Activated B cell treated with CpG ODN at 0.5 μM for 24 hours (primary cell): ENCODE measurements around the gene BCL11B. TPM values are rescaled to one million over a fixed set of nuclear protein-coding genes. Genes with fewer than 3 reads are reported as not detected.

Source experiments
- ATAC-seq: fragments of 200-7000 bp; cut with Tn5 transposase; one replicate; pipeline ENCODE4 v1.10.0; 2021; ENCODE audit warnings: low read depth, mild to moderate bottlenecking, moderate library complexity
- CTCF ChIA-PET: fragments of 350-600 bp; sonication (Branson Sonifier 250); formaldehyde crosslinking; loops from one replicate; lab custom pipeline; 2021; ENCODE audit warnings: antibody characterized with exemption; lab: Charles Lee
- POLR2A ChIA-PET: fragments of 350-600 bp; sonication (Branson Sonifier 250); formaldehyde crosslinking; loops from one replicate; lab custom pipeline; 2021; ENCODE audit warnings: antibody characterized with exemption; lab: Charles Lee
- DNase-seq: peaks from one replicate; pipeline ENCODE4 v3.0.0; 2022
- H3K27ac Mint-ChIP-seq: one replicate; pipeline ENCODE4 v1.8.0; 2020; ENCODE audit warnings: mixed read lengths
- H3K27me3 Mint-ChIP-seq: one replicate; pipeline ENCODE4 v1.8.0; 2021; ENCODE audit warnings: mixed read lengths
- H3K36me3 Mint-ChIP-seq: one replicate; pipeline ENCODE4 v1.8.0; 2021; ENCODE audit warnings: low read depth, mixed read lengths
- H3K4me1 Mint-ChIP-seq: one replicate; pipeline ENCODE4 v1.8.0; 2021; ENCODE audit warnings: mixed read lengths
- H3K4me3 Mint-ChIP-seq: one replicate; pipeline ENCODE4 v1.8.0; 2020; ENCODE audit warnings: mild to moderate bottlenecking, mixed read lengths
- H3K9me3 Mint-ChIP-seq: one replicate; pipeline ENCODE4 v1.8.0; 2020; ENCODE audit warnings: mixed read lengths
- CTCF ChIP-seq: fragments of 200-600 bp; IDR thresholded peaks from one replicate; pipeline ENCODE4 v1.8.0; 2022; ENCODE audit warnings: antibody characterized with exemption, mild to moderate bottlenecking
- intact Hi-C: fragments of 100-400 bp; cut with micrococcal nuclease; formaldehyde crosslinking; loops from one replicate; pipeline ENCODE4 v1.15.1; 2024
- total RNA-seq: library from RNA; stranded (reverse); gene quantifications from 2 replicates; pipeline ENCODE4 v1.2.3, GENCODE V29; 2022

BCL11B gene
- total RNA-seq, 1 donor from 2014 or later, result 0.13 TPM

GRCh38 chr14:99129998-99130397, 142.0 kb downstream of the BCL11B start:
- Mint-ChIP-seq H3K9me3 (no peaks in the 10 kb centered on the region), H3K27me3 (no peaks in the 10 kb centered on the region), H3K36me3 (no peaks in the 10 kb centered on the region), H3K4me3 (no peak overlapping the region), H3K4me1 (no peaks in the 10 kb centered on the region), H3K27ac (no peak overlapping the region)
- ChIA-PET POLR2A (no interaction called here), CTCF (no interaction called here)
- intact Hi-C loops, result no loop called here
- ATAC-seq (no peak), DNase-seq (no peak)
- no peak for TF ChIP-seq CTCF

GRCh38 chr14:99129211-99129696, 142.7 kb downstream of the BCL11B start:
- ATAC-seq (no peak), DNase-seq (no peak)
- Mint-ChIP-seq H3K4me3 (no peak overlapping the region), H3K27ac (no peak overlapping the region), H3K27me3 (no peaks in the 10 kb centered on the region), H3K36me3 (no peaks in the 10 kb centered on the region), H3K4me1 (no peaks in the 10 kb centered on the region), H3K9me3 (no peaks in the 10 kb centered on the region)
- ChIA-PET POLR2A (no interaction called here), CTCF (no interaction called here)
- no peak for TF ChIP-seq CTCF
- intact Hi-C loops, result no loop called here

GRCh38 chr14:99128185-99128584, 143.8 kb downstream of the BCL11B start:
- no peak for DNase-seq
- H3K36me3 Mint-ChIP-seq, result no peaks in the 10 kb centered on the region
- POLR2A ChIA-PET, result no interaction called here
- no peaks in the 10 kb centered on the region for H3K4me1 Mint-ChIP-seq
- no peak for ATAC-seq
- no peak overlapping the region for H3K4me3 Mint-ChIP-seq
- intact Hi-C loops, result no loop called here
- H3K27me3 Mint-ChIP-seq, result no peaks in the 10 kb centered on the region
- CTCF ChIA-PET, result no interaction called here
- peaks cover 3% of the 10 kb centered on the region for H3K9me3 Mint-ChIP-seq
- TF ChIP-seq CTCF, result no peak
- no peak overlapping the region for H3K27ac Mint-ChIP-seq

GRCh38 chr14:99127651-99128167, 144.3 kb downstream of the BCL11B start:
- ATAC-seq, result no peak
- CTCF ChIA-PET, result no interaction called here

More at GRCh38 chr14:99127651-99128167, 144.3 kb downstream of the BCL11B start:
- Mint-ChIP-seq H3K27me3 (no peaks in the 10 kb centered on the region), H3K9me3 (peaks cover 3% of the 10 kb centered on the region), H3K36me3 (no peaks in the 10 kb centered on the region), H3K4me3 (no peak overlapping the region), H3K27ac (no peak overlapping the region), H3K4me1 (no peaks in the 10 kb centered on the region)
- POLR2A ChIA-PET, result no interaction called here
- no peak for TF ChIP-seq CTCF
- no peak for DNase-seq
- intact Hi-C loops, result no loop called here
